Measurements from ENCODE around the gene FAM174C. TPM values are rescaled to one million over a fixed set of nuclear protein-coding genes. Genes with fewer than 3 reads are reported as not detected.

Gene FAM174C
- total and polyA plus RNA-seq, 2 donors (not counting 3 experiments of a cell fraction or from before 2014, with no cell fraction given), result 46.7 to 83.9 TPM

DNA sequence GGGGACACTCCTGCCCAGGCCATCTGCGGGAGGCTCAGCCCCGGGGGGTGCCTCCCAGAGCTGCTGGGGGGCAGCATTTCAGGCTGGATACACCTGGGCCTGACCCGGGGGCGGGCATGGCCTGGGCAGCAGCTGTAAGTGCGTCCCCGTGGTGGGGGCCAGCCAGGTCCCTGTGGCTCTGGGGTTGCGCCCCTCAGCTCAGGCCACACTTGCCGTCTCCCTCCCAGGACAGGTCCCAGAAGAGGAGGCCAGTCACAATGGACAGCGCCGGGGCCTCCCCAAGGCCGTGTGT is 49.2 kb upstream of the FAM174C start:
- Histone ChIP-seq H3K4me3 (replicated peaks in 1 of 3; ENCODE audit: insufficient read depth in 1 of 3, low read depth in 1 of 3, low read length in 3 of 3) (no peak overlapping the region), H3K36me3 (ENCODE audit: control insufficient read depth in 2 of 2, extremely low read depth in 1 of 2, insufficient read depth in 2 of 2, low read length in 2 of 2) (peaks cover 5 to 13% of the 10 kb centered on the region in 2 experiments), H3K9ac (replicated peaks; ENCODE audit: extremely low read depth, insufficient read depth, low read length) (no peak overlapping the region), H2AFZ (ENCODE audit: low read depth, low read length) (no peak overlapping the region), H4K20me1 (replicated peaks; ENCODE audit: control insufficient read depth, extremely low read depth, insufficient read depth, low read length) (no peaks in the 10 kb centered on the region), H3K9me3 (replicated peaks; ENCODE audit: control insufficient read depth, insufficient read depth, low read length) (no peaks in the 10 kb centered on the region), H3K4me2 (ENCODE audit: insufficient read depth, low read length) (no peak overlapping the region), H3K79me2 (ENCODE audit: control insufficient read depth, insufficient read depth, low read length) (no peaks in the 10 kb centered on the region), H3K27ac (ENCODE audit: insufficient read depth, low read depth, low read length) (no peak overlapping the region), H3K9me1 (replicated peaks; ENCODE audit: control insufficient read depth, extremely low read depth, insufficient read depth, low read length) (no peaks in the 10 kb centered on the region), H3K4me1 (ENCODE audit: control insufficient read depth, extremely low read depth, insufficient read depth, low read length) (no peaks in the 10 kb centered on the region), H3K27me3 (ENCODE audit: control insufficient read depth in 2 of 2, insufficient read depth in 2 of 2, low read length in 2 of 2) (no peaks in the 10 kb centered on the region)
- dilution Hi-C loops (cut with MboI; ENCODE audit: extremely low pct_ligation_motif_present, low sequenced_read_pairs), result no loop called here
- DNase-seq (ENCODE audit: low read depth, low spot score) (no peak), FAIRE-seq (no peak)
- intact Hi-C loops (cut with micrococcal nuclease), result no loop called here
- CTCF ChIA-PET, result interaction anchor here (1.3 kb wide), 1 partner anchor 113 kb away, joined by 4 read pairs; no protein-coding TSS in a partner anchor
- TF ChIP-seq POLR2AphosphoS5 (IDR thresholded peaks at IDR 0.05; ENCODE audit: insufficient read depth, low read depth, low read length), result no peak
- TF ChIP-seq, protein P1, sequence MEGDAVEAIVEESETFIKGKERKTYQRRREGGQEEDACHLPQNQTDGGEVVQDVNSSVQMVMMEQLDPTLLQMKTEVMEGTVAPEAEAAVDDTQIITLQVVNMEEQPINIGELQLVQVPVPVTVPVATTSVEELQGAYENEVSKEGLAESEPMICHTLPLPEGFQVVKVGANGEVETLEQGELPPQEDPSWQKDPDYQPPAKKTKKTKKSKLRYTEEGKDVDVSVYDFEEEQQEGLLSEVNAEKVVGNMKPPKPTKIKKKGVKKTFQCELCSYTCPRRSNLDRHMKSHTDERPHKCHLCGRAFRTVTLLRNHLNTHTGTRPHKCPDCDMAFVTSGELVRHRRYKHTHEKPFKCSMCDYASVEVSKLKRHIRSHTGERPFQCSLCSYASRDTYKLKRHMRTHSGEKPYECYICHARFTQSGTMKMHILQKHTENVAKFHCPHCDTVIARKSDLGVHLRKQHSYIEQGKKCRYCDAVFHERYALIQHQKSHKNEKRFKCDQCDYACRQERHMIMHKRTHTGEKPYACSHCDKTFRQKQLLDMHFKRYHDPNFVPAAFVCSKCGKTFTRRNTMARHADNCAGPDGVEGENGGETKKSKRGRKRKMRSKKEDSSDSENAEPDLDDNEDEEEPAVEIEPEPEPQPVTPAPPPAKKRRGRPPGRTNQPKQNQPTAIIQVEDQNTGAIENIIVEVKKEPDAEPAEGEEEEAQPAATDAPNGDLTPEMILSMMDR (IDR thresholded peaks at IDR 0.05; ENCODE audit: extremely low read depth in 1 of 2, insufficient read depth in 1 of 2, low read depth in 1 of 2, low read length in 2 of 2), result no peak
- no peak for TF ChIP-seq POLR2A (IDR thresholded peaks at IDR 0.05; ENCODE audit: low read depth, low read length)
- no peak for TF ChIP-seq GATA2 (IDR thresholded peaks at IDR 0.05; ENCODE audit: insufficient read depth, insufficient read length, low read depth, low read length)
- TF ChIP-seq MYC (IDR thresholded peaks at IDR 0.05; ENCODE audit: low read depth, low read length), result no peak
- no peak for TF ChIP-seq FOS (IDR thresholded peaks at IDR 0.05; ENCODE audit: borderline replicate concordance, insufficient read depth, low read length)
- no peak for TF ChIP-seq JUN (IDR thresholded peaks at IDR 0.05; ENCODE audit: borderline replicate concordance, insufficient read depth, insufficient read length, low read depth)
- TF ChIP-seq, protein P2, sequence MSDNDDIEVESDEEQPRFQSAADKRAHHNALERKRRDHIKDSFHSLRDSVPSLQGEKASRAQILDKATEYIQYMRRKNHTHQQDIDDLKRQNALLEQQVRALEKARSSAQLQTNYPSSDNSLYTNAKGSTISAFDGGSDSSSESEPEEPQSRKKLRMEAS (IDR thresholded peaks at IDR 0.05; ENCODE audit: insufficient read depth, insufficient read length), result no peak
- no peak for TF ChIP-seq EZH2 (IDR thresholded peaks at IDR 0.05; ENCODE audit: borderline replicate concordance, low read depth, low read length, severe bottlenecking)
- BruUV-seq (replicated peaks), result no TSS peak
- POLR2A ChIA-PET, result no interaction called here
